DOHH2 (cell line): Measurements from ENCODE around the gene GBX2.
"Not testable (repeated sequence)": the region's sequence is repeated elsewhere in the genome, so short reads cannot be mapped to it uniquely, and the experiment has no call there.

ENCODE experiments used
- H3F3A ChIP-seq: fragments of 200-600 bp; sonication (generic), shearing (Covaris generic); 2 replicates; pipeline ENCODE4 v1.6.0; 2016; ENCODE audit warnings: antibody characterized with exemption, mild to moderate bottlenecking; ENCODE audit not compliant: control insufficient read depth, insufficient read depth
- H3K27ac ChIP-seq: fragments of 200-600 bp; sonication (generic); 2 replicates; pipeline ENCODE4 v1.5.1; 2014; ENCODE audit warnings: low read depth, mild to moderate bottlenecking, low read length, moderate library complexity
- H3K27me3 ChIP-seq: fragments of 200-600 bp; sonication (generic); 2 replicates; pipeline ENCODE4 v1.6.1; 2014; ENCODE audit warnings: mild to moderate bottlenecking, low read length, mixed read lengths; ENCODE audit not compliant: control insufficient read depth
- H3K36me3 ChIP-seq: fragments of 200-600 bp; sonication (generic); 2 replicates; pipeline ENCODE4 v1.6.1; 2014; ENCODE audit warnings: mild to moderate bottlenecking, low read length, moderate library complexity, mixed read lengths; ENCODE audit not compliant: control insufficient read depth
- H3K4me1 ChIP-seq: fragments of 200-600 bp; sonication (generic); 2 replicates; pipeline ENCODE4 v1.6.1; 2014; ENCODE audit warnings: mild to moderate bottlenecking, low read length, mixed read lengths; ENCODE audit not compliant: control insufficient read depth
- H3K4me2 ChIP-seq: fragments of 200-600 bp; sonication (generic); 2 replicates; pipeline ENCODE4 v1.6.0; 2014; ENCODE audit warnings: mild to moderate bottlenecking, low read length, moderate library complexity
- H3K4me3 ChIP-seq: fragments of 200-600 bp; sonication (generic); 2 replicates; pipeline ENCODE4 v1.5.1; 2014; ENCODE audit warnings: mild to moderate bottlenecking, low read length, mixed read lengths
- H3K79me2 ChIP-seq: fragments of 200-600 bp; sonication (generic); 2 replicates; pipeline ENCODE4 v1.6.1; 2014; ENCODE audit warnings: mild to moderate bottlenecking, low read length, mixed read lengths; ENCODE audit not compliant: control insufficient read depth
- H3K9me2 ChIP-seq: fragments of 200-600 bp; sonication (generic); replicated peaks from 2 replicates; pipeline ENCODE4 v1.6.1; 2014; ENCODE audit warnings: mild to moderate bottlenecking, low read length, mixed read lengths; ENCODE audit not compliant: control insufficient read depth
- H3K9me3 ChIP-seq: fragments of 200-600 bp; sonication (generic); 2 replicates; pipeline ENCODE4 v1.6.1; 2014; ENCODE audit warnings: antibody characterized with exemption, low read length, mixed read lengths; ENCODE audit not compliant: control insufficient read depth, insufficient read depth
- H4K20me1 ChIP-seq: fragments of 200-600 bp; sonication (generic); 2 replicates; pipeline ENCODE4 v1.6.0; 2014; ENCODE audit warnings: low read depth, mild to moderate bottlenecking, antibody characterized with exemption, low read length, moderate library complexity; ENCODE audit not compliant: control insufficient read depth, insufficient read depth
- EZH2phosphoT487 ChIP-seq: fragments of 200-600 bp; sonication (generic); IDR thresholded peaks from 2 replicates; pipeline ENCODE4 v1.6.1; 2017; ENCODE audit warnings: borderline replicate concordance, mild to moderate bottlenecking, antibody characterized with exemption, low read length, moderate library complexity, mixed read lengths
- TF ChIP-seq, protein P1 (sequence below): fragments of 200-600 bp; sonication (generic); IDR thresholded peaks from one replicate; pipeline ENCODE4 v1.5.1; 2014; ENCODE audit warnings: antibody characterized with exemption, mild to moderate bottlenecking, low read depth, low read length; ENCODE audit not compliant: poor library complexity, severe bottlenecking

The GBX2 gene

DNA sequence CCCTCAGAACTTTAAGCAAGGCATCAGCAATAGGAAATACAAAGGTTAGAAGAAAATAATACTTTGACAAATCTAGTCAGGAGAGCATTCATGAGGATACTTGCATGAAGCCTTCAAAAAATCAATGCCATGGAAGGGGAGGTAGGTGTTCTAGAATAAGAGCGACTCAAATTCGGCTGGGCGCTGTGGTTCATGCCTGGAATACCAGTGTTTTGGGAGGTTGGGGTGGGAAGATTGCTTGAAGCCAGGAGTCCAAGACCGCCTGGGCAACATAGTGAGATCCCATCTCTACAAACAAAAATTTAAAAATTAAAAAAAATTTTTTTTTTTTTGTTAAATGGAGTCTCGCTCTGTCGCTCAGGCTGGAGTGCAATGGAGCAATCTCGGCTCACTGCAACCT lies 21.8 kb downstream of the GBX2 start:
- TF ChIP-seq, protein P1, sequence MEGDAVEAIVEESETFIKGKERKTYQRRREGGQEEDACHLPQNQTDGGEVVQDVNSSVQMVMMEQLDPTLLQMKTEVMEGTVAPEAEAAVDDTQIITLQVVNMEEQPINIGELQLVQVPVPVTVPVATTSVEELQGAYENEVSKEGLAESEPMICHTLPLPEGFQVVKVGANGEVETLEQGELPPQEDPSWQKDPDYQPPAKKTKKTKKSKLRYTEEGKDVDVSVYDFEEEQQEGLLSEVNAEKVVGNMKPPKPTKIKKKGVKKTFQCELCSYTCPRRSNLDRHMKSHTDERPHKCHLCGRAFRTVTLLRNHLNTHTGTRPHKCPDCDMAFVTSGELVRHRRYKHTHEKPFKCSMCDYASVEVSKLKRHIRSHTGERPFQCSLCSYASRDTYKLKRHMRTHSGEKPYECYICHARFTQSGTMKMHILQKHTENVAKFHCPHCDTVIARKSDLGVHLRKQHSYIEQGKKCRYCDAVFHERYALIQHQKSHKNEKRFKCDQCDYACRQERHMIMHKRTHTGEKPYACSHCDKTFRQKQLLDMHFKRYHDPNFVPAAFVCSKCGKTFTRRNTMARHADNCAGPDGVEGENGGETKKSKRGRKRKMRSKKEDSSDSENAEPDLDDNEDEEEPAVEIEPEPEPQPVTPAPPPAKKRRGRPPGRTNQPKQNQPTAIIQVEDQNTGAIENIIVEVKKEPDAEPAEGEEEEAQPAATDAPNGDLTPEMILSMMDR, result no peak
- no peak for TF ChIP-seq EZH2phosphoT487
- Histone ChIP-seq H3K4me3 (no peak overlapping the region), H3K9me2 (no peaks in the 10 kb centered on the region), H3K4me2 (no peak overlapping the region), H3K27me3 (no peaks in the 10 kb centered on the region), H4K20me1 (no peaks in the 10 kb centered on the region), H3K4me1 (no peaks in the 10 kb centered on the region), H3K9me3 (no peaks in the 10 kb centered on the region), H3K79me2 (no peaks in the 10 kb centered on the region), H3F3A (no peaks in the 10 kb centered on the region), H3K36me3 (no peaks in the 10 kb centered on the region), H3K27ac (no peak overlapping the region)

DNA sequence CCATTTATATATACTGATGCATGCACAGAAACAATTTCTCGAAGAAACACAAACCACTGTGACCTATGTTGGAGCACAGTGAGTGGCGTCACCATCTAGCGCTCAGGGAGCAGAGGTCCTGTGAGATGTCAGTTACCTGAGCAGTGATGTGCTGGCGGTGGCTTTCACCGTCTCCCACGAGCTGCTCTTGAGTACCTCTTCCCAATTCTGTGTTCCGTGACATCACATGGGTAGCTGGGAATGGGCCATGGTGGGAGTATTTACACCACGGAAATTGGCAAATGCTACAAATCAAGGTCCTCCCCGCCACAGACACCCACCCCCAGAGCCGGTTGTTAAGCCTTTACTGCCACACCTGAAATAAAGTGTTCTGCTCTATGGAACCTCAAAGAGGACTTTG lies 24.4 kb downstream of the GBX2 start:
- Histone ChIP-seq H3F3A (no peaks in the 10 kb centered on the region), H3K4me3 (no peak overlapping the region), H3K4me1 (no peaks in the 10 kb centered on the region), H3K27ac (no peak overlapping the region), H3K79me2 (no peaks in the 10 kb centered on the region), H3K27me3 (no peaks in the 10 kb centered on the region), H3K36me3 (no peaks in the 10 kb centered on the region), H3K9me2 (no peaks in the 10 kb centered on the region), H3K9me3 (no peaks in the 10 kb centered on the region), H3K4me2 (no peak overlapping the region), H4K20me1 (no peaks in the 10 kb centered on the region)
- TF ChIP-seq, protein P1, result no peak
- no peak for TF ChIP-seq EZH2phosphoT487

DNA sequence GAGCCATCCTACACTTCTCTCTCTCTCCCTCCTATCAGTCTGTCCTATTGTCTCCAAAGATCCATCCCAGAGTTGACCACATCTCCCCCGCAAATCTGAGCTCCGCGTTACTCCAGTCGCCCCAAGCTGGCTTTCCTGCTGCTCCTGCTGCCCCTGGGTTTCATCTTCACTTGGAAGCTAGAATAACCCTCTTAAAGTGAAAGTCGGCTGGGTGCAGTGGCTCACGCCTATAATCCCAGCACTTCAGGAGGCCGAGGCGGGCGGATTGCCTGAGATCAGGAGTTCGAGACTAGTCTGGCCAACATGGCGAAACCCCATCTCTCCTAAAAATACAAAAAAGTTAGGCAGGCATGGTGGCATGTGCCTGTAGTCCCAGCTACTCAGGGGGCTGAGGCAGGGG lies 26.6 kb downstream of the GBX2 start:
- H3K79me2 ChIP-seq, H3K36me3 ChIP-seq, H3K4me2 ChIP-seq, H3F3A ChIP-seq, H3K4me3 ChIP-seq, H3K9me3 ChIP-seq, H3K9me2 ChIP-seq, H3K27me3 ChIP-seq, H3K4me1 ChIP-seq, H3K27ac ChIP-seq, H4K20me1 ChIP-seq: not testable (repeated sequence)

DNA sequence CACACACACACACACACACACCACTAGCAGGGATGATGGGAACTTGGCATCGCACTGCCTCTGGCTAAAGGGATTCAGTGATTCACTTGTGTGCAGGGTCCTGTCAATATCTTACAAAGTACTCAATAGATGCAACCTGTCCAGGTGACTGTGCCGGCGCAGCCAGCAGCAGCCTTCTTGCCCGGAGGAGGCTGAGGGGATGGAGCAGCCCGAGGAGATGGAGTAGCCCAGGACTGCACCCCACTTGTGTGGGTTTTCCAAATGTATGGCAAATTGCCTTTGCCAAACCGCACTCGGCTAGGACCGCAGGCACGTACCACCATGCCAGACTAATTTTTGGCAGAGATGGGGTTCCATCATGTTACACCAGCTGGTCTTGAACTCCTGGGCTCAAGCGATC lies 31.1 kb downstream of the GBX2 start:
- H3K4me3 ChIP-seq, result no peak overlapping the region
- no peaks in the 10 kb centered on the region for H3K79me2 ChIP-seq
- no peaks in the 10 kb centered on the region for H3F3A ChIP-seq
- TF ChIP-seq, protein P1, result no peak
- TF ChIP-seq EZH2phosphoT487, result no peak
- H3K4me1 ChIP-seq, result no peaks in the 10 kb centered on the region
- no peaks in the 10 kb centered on the region for H4K20me1 ChIP-seq
- H3K27ac ChIP-seq, result no peak overlapping the region
- H3K27me3 ChIP-seq, result no peaks in the 10 kb centered on the region
- no peak overlapping the region for H3K4me2 ChIP-seq
- H3K9me2 ChIP-seq, result no peaks in the 10 kb centered on the region
- H3K9me3 ChIP-seq, result no peaks in the 10 kb centered on the region
- H3K36me3 ChIP-seq, result no peaks in the 10 kb centered on the region
